NCI-H187 (cell line): ENCODE results near the gene SALL3.

Experiments used
- DNase-seq, 2 experiments: peaks; one replicate each; lab custom pipeline; 2025; lab: John Stamatoyannopoulos, UW

The SALL3 gene

DNA sequence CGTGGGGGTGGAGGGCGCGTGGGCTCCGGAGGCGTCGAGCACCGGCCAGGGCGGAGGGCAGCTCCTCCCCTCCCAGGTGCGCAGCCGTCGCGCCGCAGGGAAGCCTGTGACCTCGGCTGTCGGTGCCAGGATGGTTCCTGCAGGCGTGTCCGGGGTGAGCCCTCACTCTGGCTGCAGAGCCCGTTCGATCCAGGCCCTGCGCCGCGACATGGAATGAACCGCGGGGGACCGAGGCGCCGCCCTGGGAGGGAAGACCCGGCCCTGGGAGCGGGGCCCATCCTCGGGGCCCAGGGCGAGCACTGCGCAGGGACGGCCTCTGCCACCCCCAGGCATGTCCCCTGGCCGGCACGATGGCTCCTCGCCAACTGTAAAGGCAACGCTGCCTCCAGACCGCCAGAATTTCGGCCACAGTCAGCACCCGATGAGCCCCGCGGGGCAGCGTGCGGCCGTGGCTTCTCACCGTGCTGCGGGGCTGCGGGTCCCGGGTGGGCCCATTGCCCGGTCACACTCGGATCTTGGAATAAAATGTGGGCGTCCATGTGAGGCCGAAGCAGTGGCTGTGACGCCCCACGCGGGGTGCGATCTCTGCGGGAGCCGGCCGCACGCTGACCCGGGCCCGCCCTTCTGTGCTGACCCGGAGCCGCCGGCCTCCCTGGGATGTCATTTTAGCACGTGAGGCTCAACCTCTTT lies 26.6 kb downstream of the SALL3 start:
- no peak for DNase-seq

DNA sequence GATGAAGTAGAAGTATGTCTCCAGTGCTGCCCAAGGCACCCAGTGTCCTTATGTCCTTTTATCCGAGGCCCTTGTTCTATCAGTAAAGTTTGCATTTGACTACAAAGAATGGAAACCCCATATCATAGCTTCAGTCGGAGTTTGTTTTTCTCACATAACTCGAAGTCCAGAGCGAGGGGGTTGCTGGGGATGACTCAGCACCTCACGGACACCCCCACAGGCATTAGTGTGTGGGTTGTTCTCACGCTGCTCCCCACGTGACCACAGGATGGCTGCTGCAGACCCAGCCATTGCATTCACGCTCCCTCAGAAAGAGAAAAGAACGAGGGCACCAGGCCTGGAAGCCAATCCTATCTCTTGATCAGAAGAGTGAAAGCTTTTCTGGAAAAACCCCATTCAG lies 27.8 kb downstream of the SALL3 start:
- no peak for DNase-seq

DNA sequence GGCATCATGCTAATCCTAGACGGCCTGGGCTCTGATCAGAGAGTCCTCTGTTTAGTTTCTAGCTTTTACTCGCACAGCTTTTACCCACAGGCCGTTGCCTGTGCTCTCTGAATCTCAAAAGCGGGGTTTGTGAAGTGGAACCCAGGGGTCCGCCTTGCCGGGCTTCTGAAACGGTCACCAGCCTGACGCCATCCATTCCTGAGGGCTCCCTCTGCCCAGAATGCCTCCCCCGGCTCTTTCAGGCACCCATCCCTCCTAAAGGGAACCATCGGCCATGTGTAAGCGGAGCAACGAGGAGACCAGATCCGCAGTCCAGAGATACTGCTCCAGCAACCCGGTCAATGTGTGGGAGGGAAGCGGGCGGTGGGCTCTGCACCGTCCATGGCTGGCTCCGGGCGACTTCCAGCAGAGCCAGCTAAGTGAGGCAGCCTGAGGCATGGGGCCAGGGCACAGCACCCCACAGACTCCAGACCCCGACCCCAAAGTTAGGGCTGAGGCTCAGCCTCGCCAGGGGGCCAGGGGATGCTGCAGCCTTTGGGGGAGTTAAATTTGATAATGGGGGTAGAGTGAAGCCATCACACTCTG lies 28.8 kb downstream of the SALL3 start:
- DNase-seq: no peak

DNA sequence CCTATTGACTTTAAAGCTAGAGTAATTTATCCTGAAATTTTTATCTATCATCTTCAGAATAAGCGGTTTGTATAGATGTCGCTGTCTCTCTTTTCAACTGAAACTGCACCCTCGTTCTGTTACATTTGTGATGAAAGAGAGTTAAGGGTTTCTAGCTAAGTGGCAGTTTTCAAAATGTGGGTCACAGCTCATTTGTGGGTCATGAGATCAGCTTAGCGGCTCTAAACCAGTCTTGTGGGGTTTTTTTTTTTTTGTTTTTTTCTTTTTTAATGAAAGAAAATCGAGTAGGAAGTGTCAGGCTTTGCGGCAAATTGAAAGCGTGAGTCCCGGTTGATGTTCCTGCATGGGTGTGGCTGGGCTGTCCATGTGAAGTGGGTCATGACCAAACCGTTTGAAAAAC lies 31.2 kb downstream of the SALL3 start:
- no peak for DNase-seq

DNA sequence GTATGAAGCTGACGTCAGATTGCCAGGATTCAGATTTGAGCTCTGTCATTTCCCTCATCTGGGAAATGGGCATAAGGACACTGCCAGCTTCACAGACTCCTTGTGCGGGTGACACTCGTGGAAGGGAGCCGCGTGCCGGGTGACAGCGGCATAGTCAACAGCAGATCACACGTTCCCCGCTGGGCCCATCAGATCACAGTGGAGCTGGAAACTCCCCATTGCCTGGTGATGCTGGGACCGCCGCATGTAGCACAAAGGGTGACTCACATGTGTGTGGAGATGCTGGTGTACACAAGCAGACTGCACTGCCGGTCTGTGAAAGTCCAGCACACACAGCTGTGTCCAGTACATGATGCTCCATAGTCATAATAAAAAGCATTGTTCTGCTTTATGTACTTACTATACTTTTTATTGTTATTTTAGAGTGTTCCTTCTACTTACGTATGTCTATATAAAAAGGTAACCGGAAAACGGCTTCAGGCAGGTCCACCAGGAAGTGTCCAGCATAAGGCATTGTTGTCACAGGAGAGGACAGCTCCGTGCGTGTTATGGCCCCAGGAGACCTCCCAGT lies 31.8 kb downstream of the SALL3 start:
- no peak for DNase-seq

DNA sequence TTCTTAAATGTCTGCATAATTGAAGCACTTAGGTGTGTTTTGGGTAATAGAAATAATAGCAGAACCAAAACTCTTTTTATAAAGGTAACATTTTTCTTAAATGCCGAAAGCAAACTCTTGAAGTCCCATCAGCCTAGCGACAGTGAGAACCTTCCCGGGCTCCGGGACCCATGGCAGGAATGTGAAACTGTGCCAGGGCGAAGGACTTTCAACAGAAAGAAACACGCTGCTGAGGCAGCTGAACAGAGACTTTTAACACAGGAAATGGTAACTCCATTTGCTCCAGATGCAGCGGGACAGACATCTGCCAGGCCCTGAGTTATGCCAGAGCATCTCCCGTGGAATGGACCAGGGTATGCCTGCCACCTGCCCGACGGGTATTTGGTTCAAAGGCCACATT lies 34.3 kb downstream of the SALL3 start:
- no peak for DNase-seq

DNA sequence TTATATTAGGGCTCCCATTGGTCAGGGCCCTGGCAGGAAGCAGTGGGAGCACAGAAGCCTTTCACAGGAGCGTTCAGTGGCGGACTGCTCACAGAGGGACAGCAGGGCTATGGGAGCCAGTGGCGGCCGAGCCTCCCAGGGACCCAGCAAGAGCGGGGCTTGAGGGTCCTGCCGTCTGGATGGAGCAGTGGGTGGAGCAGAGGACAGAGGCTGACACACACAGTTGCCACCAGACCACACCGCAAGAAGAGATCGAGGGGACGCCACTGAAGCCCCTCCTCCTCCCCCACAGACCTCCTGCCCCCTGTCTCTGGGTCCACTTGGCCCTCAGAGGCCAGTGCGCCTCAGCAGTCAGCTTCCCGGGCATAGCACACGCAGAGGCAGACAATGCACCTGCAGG lies 39.3 kb downstream of the SALL3 start:
- no peak for DNase-seq

DNA sequence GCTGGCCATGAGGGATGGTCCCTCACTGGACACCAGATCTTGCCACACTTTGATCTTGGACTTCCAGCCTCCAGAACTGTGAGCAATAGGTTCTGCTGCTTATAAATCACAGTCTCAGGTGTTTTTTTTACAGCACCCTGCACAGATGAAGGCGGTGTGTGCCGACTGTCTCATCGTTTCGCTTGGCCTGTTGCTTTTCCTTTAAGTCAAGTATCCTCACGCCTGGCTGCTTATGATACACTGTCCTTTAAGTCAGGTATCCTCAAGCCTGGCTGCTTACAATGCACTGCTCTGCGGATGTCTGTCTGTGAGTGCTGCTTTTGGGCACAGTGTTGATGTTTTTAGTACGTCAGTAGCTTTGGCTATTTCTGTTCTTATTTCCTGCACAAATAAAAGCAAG lies 40.3 kb downstream of the SALL3 start:
- DNase-seq: no peak

DNA sequence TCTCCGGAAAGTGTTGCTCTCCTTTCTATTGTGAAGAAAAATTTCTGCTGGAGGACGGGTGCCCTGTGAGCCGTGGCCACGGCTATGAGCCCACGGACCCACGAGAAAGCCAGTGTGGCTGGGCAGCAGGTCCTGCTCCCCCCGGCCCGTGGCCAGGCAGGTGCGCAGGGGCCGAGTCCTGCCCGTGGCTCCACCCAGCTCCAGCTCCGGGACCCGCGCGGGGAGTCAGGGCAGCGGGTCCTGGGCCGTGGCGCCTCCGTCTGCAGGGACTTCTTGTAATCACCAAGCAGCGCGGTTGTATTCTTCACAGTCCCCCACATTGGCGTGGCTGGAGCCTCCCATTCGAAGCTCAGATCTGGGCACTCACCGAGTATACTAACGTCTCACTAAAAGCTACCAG lies 43.0 kb downstream of the SALL3 start:
- no peak for DNase-seq

DNA sequence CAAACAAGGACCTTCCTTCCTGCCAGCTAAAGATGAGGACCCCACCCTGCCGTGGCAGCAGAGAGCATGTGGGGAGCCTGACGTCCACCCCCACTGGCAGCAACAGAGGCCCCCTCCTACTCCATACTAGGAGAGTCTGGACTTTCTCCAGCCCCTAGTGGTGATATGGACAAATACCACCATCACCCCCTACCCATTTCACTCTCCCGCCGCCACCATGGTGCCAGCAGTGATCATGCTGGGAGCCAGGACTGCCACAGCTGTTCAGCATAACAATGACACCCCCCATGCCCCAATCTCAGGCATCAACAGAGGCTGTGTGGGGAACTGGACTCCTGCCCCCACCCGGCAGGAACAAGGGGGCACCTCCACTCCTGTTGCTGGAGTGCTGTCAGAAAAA lies 46.9 kb downstream of the SALL3 start:
- DNase-seq: no peak

DNA sequence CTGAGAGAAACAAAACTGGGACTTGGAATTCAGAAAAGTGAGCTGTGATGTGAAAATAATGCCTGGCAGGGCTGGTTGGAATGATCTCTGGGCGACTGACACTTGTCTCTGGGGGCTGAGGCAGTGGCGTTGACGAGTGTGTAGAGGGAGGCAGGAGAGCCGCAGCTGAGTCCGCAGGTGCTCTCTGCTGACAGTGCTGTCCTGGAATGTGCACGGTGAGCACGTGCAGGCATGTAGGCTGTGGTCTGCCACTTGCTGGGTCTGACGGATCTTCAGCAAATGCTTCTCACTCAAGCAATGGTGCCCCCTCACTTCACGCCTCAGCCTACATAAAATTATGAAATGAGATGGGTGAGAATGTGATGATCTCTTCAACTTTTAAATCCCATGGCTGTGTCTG lies 51.1 kb downstream of the SALL3 start:
- no peak for DNase-seq

DNA sequence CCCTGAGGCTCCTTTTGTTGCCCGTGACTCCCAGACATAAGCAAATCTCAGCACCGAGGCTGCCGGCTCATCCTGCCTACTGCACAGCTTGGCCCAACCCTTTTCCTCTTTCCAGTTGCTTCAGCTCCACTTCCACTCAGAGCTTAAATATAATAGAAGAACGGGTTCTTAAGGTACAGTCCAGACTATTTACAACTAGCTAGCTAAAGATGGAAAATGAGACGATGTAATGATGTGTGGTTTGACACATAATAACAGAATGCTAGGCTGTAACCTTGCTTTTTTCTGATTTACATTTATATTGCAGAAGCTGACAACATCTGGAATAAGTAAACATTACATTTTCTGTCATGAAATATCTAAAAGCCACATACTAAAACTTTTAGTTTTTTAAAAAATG lies 62.7 kb downstream of the SALL3 start:
- DNase-seq: no peak

DNA sequence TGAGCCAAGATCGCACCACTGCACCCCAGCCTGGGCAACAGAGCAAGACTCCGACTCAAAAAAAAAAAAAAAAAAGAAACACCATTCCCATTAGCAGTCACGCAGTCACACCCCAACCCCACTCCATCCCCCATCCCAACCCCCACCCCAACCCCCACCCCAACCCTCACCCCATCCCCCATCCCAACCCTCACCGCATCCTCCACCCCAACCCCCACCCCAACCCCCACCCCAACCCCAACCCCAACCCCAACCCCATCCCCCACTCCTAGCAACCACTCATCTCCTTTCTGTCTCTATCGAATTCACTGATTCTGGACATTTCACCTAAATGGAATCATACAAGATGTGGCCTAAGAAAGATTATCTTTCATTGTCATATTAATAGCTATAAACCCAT lies 63.7 kb downstream of the SALL3 start:
- no peak for DNase-seq

DNA sequence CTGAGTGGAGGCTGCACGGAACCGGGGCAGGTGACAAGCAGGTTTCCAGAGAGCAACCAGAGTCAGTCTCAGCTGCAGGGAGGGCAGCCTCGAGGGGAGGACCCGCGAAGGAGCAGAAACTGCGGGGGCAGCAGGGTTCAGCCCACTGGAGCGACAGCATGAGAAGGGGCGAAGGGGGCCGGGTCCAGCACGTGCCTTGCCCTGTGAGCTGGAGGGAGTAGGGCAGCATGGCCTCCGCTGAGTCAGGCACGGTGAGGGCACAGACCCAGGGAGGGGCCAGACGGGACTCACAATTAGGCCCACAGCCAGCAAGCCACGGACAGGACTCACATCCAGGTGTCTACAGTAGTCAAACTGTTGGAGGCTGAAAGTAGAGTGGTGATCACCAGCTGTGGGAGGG lies 66.9 kb downstream of the SALL3 start:
- no peak for DNase-seq

DNA sequence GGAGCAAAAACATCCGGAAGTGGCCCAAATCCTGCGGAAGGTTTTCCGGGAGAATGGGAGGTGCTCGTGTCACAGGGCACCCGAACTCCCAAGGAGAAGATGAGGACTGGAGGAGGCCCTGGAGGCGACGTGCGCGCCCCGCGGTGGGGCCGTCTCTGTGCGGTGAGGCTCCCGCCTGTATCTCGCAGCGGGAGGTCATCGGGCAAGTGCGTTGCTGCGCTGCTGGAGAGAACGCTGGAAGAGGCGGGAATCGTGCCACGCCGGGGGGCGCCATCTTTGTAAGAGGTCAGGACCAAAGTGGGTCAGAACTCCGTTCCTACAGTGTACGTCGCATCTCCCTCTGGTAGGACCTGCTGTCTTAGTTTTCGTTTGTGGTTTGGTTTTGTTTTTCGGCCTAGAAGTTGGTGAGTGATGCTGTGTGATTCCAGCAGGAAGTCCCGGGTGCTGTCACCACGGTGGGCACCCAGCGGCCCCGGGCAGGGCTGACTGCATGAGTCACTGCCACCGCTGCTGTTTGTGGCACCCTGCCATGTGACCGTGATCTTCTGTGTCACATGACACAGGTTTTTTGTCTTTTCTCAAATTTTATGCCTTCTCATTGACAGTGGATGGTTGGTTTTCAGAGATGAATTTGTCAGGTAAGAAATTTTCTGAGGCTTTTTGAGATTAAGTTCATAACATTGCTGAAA lies 68.1 kb downstream of the SALL3 start:
- DNase-seq: no peak

DNA sequence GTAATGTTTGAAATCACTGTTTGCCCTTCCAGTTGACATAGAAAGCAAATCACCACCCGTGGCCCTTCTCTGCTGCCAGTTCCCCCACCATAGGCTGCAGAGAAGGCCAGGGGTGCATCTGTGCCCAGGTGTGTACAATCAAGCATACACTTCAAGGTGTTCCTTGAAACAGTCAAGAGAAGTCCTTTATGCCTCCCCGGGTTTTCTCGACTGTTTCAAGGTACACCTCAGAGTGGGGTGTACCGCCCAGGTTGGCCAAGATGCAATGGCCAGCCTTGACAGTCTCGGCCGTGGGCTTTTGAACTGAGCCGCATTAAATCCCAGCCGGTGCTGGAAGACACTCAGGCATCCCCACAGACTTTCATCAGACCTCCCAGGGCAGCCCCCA lies 68.6 kb downstream of the SALL3 start:
- no peak for DNase-seq

DNA sequence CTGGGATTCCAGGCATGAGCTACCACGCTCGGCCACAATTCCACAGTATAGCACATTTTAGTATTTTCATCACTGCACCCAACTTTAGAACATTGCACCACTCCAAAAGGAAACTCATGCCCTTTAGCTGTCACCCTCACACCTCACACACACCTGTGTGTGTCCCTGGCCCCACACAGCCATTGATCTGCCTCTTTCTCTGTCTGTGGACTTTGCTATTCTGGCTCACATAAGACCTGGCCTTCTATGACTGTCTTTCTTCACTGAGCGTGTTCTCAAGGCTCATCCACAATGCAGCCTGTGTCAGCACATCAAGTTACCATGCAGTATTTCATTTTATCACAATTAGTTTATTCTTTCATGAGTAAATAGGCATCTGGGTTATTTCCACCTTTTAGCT lies 69.9 kb downstream of the SALL3 start:
- no peak for DNase-seq
